H9 (cell line): Measurements from ENCODE around the gene FAM151A. TPM values are rescaled to one million over a fixed set of nuclear protein-coding genes. Genes with fewer than 3 reads are reported as not detected.

Source experiments
- DNase-seq: peaks from one replicate; pipeline ENCODE4 v3.0.0-alpha.2; 2017
- H2AFZ ChIP-seq: one replicate; pipeline ENCODE4 v1.6.1; 2013; ENCODE audit warnings: mild to moderate bottlenecking, low read length, control low read depth, moderate library complexity
- H2AK5ac ChIP-seq: 2 replicates; pipeline ENCODE4 v1.6.1; 2013; ENCODE audit warnings: low read length, control low read depth, mixed read lengths; ENCODE audit not compliant: insufficient read length
- H2BK120ac ChIP-seq: one replicate; pipeline ENCODE4 v1.6.1; 2013; ENCODE audit warnings: low read depth, mild to moderate bottlenecking, low read length, control low read depth, inconsistent platforms; ENCODE audit not compliant: poor library complexity, severe bottlenecking
- H2BK12ac ChIP-seq: 2 replicates; pipeline ENCODE4 v1.6.1; 2013; ENCODE audit warnings: low read length, control low read depth, mixed read lengths, low read depth; ENCODE audit not compliant: insufficient read length
- H2BK15ac ChIP-seq: 2 replicates; pipeline ENCODE4 v1.6.1; 2013; ENCODE audit warnings: low read depth, low read length, control low read depth
- H2BK20ac ChIP-seq: one replicate; pipeline ENCODE4 v1.6.1; 2013; ENCODE audit warnings: low read depth, mild to moderate bottlenecking, low read length, control low read depth, inconsistent platforms; ENCODE audit not compliant: poor library complexity, severe bottlenecking
- H2BK5ac ChIP-seq: 2 replicates; pipeline ENCODE4 v1.6.1; 2013; ENCODE audit warnings: low read length, control low read depth, mixed read lengths; ENCODE audit not compliant: insufficient read length
- H3K14ac ChIP-seq: 2 replicates; pipeline ENCODE4 v1.6.1; 2013; ENCODE audit warnings: low read length, control low read depth; ENCODE audit not compliant: insufficient read depth
- H3K18ac ChIP-seq: 2 replicates; pipeline ENCODE4 v1.6.1; 2013; ENCODE audit warnings: low read depth, mild to moderate bottlenecking, mixed read lengths, low read length, control low read depth; ENCODE audit not compliant: insufficient read length
- H3K23ac ChIP-seq: 2 replicates; pipeline ENCODE4 v1.6.1; 2013; ENCODE audit warnings: low read length, control low read depth, mixed read lengths, low read depth; ENCODE audit not compliant: insufficient read length
- H3K23me2 ChIP-seq: 2 replicates; pipeline ENCODE4 v1.6.1; 2013; ENCODE audit warnings: low read depth, mild to moderate bottlenecking, mixed read lengths, low read length, control low read depth; ENCODE audit not compliant: insufficient read length, poor library complexity, severe bottlenecking
- H3K27ac ChIP-seq: 2 replicates; pipeline ENCODE4 v1.5.1; 2013; ENCODE audit warnings: low read length, control low read depth, mixed read lengths, low read depth; ENCODE audit not compliant: insufficient read length
- H3K27me3 ChIP-seq: 2 replicates; pipeline ENCODE4 v1.6.1; 2013; ENCODE audit warnings: low read length, control low read depth, inconsistent platforms; ENCODE audit not compliant: insufficient read depth
- H3K4ac ChIP-seq: 2 replicates; pipeline ENCODE4 v1.6.1; 2013; ENCODE audit warnings: low read depth, mild to moderate bottlenecking, control low read depth, inconsistent platforms, low read length, moderate library complexity
- H3K4me1 ChIP-seq: 2 replicates; pipeline ENCODE4 v1.6.1; 2013; ENCODE audit warnings: low read length, control low read depth, inconsistent platforms; ENCODE audit not compliant: insufficient read depth
- H3K4me2 ChIP-seq: 2 replicates; pipeline ENCODE4 v1.6.1; 2013; ENCODE audit warnings: low read length, control low read depth, mixed read lengths; ENCODE audit not compliant: insufficient read length, insufficient read depth
- H3K56ac ChIP-seq: 2 replicates; pipeline ENCODE4 v1.6.1; 2013; ENCODE audit warnings: low read depth, mild to moderate bottlenecking, mixed read lengths, low read length, control low read depth; ENCODE audit not compliant: insufficient read length
- H3K79me1 ChIP-seq: 2 replicates; pipeline ENCODE4 v1.6.1; 2013; ENCODE audit warnings: low read depth, mild to moderate bottlenecking, moderate library complexity, low read length, control low read depth, inconsistent platforms; ENCODE audit not compliant: insufficient read depth, poor library complexity, severe bottlenecking
- H3K79me2 ChIP-seq: 2 replicates; pipeline ENCODE4 v1.6.1; 2013; ENCODE audit warnings: low read length, control low read depth, inconsistent platforms; ENCODE audit not compliant: insufficient read depth
- H3K9ac ChIP-seq: 2 replicates; pipeline ENCODE4 v1.6.1; 2013; ENCODE audit warnings: low read length, control low read depth, mixed read lengths; ENCODE audit not compliant: insufficient read length; ENCODE audit errors: extremely low read depth
- H3K9me3 ChIP-seq: one replicate; pipeline ENCODE4 v1.6.1; 2013; ENCODE audit warnings: low read depth, low read length, inconsistent platforms; ENCODE audit not compliant: control insufficient read depth
- H3T11ph ChIP-seq: one replicate; pipeline ENCODE4 v1.6.1; 2013; ENCODE audit warnings: mild to moderate bottlenecking, low read length, control low read depth, inconsistent platforms
- H4K20me1 ChIP-seq: one replicate; pipeline ENCODE4 v1.6.1; 2013; ENCODE audit not compliant: control insufficient read depth, insufficient read length, insufficient read depth
- H4K5ac ChIP-seq: 2 replicates; pipeline ENCODE4 v1.6.1; 2013; ENCODE audit warnings: low read depth, mild to moderate bottlenecking, mixed read lengths, low read length, control low read depth; ENCODE audit not compliant: insufficient read length
- H4K8ac ChIP-seq: replicated peaks from 2 replicates; pipeline ENCODE4 v1.6.1; 2013; ENCODE audit warnings: low read length, control low read depth, mixed read lengths, low read depth; ENCODE audit not compliant: insufficient read length
- H4K91ac ChIP-seq: 2 replicates; pipeline ENCODE4 v1.6.1; 2013; ENCODE audit warnings: low read depth, mild to moderate bottlenecking, moderate library complexity, mixed read lengths, low read length, control low read depth; ENCODE audit not compliant: insufficient read length
- H3K27ac Mint-ChIP-seq, 3 experiments: 2 replicates in 2 of 3; 3 replicates in 1 of 3; pipeline ENCODE4 v1.8.0; 2020 to 2021; ENCODE audit warnings: mixed read lengths in 3 of 3, mild to moderate bottlenecking in 1 of 3, moderate library complexity in 1 of 3
- H3K27me3 Mint-ChIP-seq: 2 replicates; pipeline ENCODE4 v1.8.0; 2021; ENCODE audit warnings: low read depth, mild to moderate bottlenecking, moderate library complexity, mixed read lengths
- H3K36me3 Mint-ChIP-seq, 3 experiments: 2 replicates in 2 of 3; 3 replicates in 1 of 3; pipeline ENCODE4 v1.8.0; 2020 to 2021; ENCODE audit warnings: low read depth in 3 of 3, mixed read lengths in 3 of 3; ENCODE audit not compliant: insufficient read depth in 1 of 3
- H3K4me1 Mint-ChIP-seq, 2 experiments: 2 replicates each; pipeline ENCODE4 v1.8.0; 2020; ENCODE audit warnings: mixed read lengths in 2 of 2
- H3K4me3 Mint-ChIP-seq, 2 experiments: 2 replicates in 1 of 2; 3 replicates in 1 of 2; pipeline ENCODE4 v1.8.0; 2020 to 2021; ENCODE audit warnings: mild to moderate bottlenecking in 2 of 2, mixed read lengths in 2 of 2, moderate library complexity in 1 of 2
- H3K9me3 Mint-ChIP-seq, 2 experiments: 2 replicates in 1 of 2; 3 replicates in 1 of 2; pipeline ENCODE4 v1.8.0; 2020; ENCODE audit warnings: mild to moderate bottlenecking in 2 of 2, mixed read lengths in 2 of 2, moderate library complexity in 1 of 2
- CTCF ChIP-seq: fragments of 200-600 bp; sonication (generic); conservative IDR thresholded peaks from 3 replicates; pipeline ENCODE4 v1.8.0; 2021; ENCODE audit warnings: antibody characterized with exemption, mild to moderate bottlenecking
- WGBS: extraction: QIAGEN DNeasy Blood & Tissue Kit; methylation state at CpG from one replicate; pipeline ENCODE4 v1.1.7; 2013; ENCODE audit warnings: missing lambda C conversion rate, low lambda C conversion rate, mixed read lengths; ENCODE audit not compliant: insufficient read length; ENCODE audit errors: extremely low coverage; 5-methylcytosine and 5-hydroxymethylcytosine counted together
- total RNA-seq: library from RNA; stranded (reverse); gene quantifications from 2 replicates; pipeline ENCODE4 v1.2.1, GENCODE V29; 2021

The FAM151A gene
- total RNA-seq, 1 experiment from 2014 or later, result not detected

GRCh38 chr1:54593571-54594160 lies 29.7 kb downstream of the FAM151A start:
- no peak overlapping the region for H2BK20ac ChIP-seq
- WGBS, result no CpG with 5 or more reads among the region's 10 CpGs
- no peaks in the 10 kb centered on the region for H3K27me3 Mint-ChIP-seq
- H3K23me2 ChIP-seq, result no peaks in the 10 kb centered on the region
- no peak overlapping the region for H3K9ac ChIP-seq
- no peak overlapping the region for H2BK15ac ChIP-seq
- no peak overlapping the region; a peak in 1 of 7 replicates for H3K27ac Mint-ChIP-seq
- no peak overlapping the region for H3K4ac ChIP-seq
- no peaks in the 10 kb centered on the region for H4K20me1 ChIP-seq
- no peaks in the 10 kb centered on the region for H3K9me3 Mint-ChIP-seq
- H3K23ac ChIP-seq, result no peak overlapping the region
- no peak overlapping the region for H3K18ac ChIP-seq
- no peak for DNase-seq
- H4K5ac ChIP-seq, result no peak overlapping the region
- no peak overlapping the region for H4K91ac ChIP-seq
- H3K4me1 Mint-ChIP-seq, result peaks cover 18 to 24% of the 10 kb centered on the region in 2 experiments
- H3K4me2 ChIP-seq, result no peak overlapping the region
- no peak overlapping the region for H4K8ac ChIP-seq
- H2AK5ac ChIP-seq, result no peak overlapping the region
- H3K14ac ChIP-seq, result no peak overlapping the region
- H3K4me3 Mint-ChIP-seq, result no peak overlapping the region
- no peak overlapping the region for H3K56ac ChIP-seq
- H3K27ac ChIP-seq, result no peak overlapping the region
- H2AFZ ChIP-seq, result no peak overlapping the region
- H3K27me3 ChIP-seq, result no peaks in the 10 kb centered on the region
- H3K36me3 Mint-ChIP-seq, result peaks cover 0 to 3% (median 0%) of the 10 kb centered on the region in 3 experiments; a peak in 1 of 7 replicates
- H3K79me2 ChIP-seq, result no peaks in the 10 kb centered on the region
- no peak overlapping the region for H2BK12ac ChIP-seq
- no peak for TF ChIP-seq CTCF
- no peaks in the 10 kb centered on the region for H3K9me3 ChIP-seq
- H2BK5ac ChIP-seq, result no peak overlapping the region
- H3K79me1 ChIP-seq, result no peaks in the 10 kb centered on the region
- H2BK120ac ChIP-seq, result no peak overlapping the region
- H3T11ph ChIP-seq, result no peak overlapping the region
- no peaks in the 10 kb centered on the region; the same call in 1 of the 2 replicates for H3K4me1 ChIP-seq
